Nephron progenitor cell (in vitro differentiated cells): ENCODE measurements around the gene OR5B12.

Experiments used
- DNase-seq: peaks from one replicate; pipeline ENCODE4 v3.0.0; 2021
- H3K27ac Mint-ChIP-seq: 2 replicates; pipeline ENCODE4 v1.8.0; 2021; ENCODE audit warnings: mild to moderate bottlenecking, moderate library complexity, mixed read lengths
- H3K27me3 Mint-ChIP-seq: 2 replicates; pipeline ENCODE4 v1.8.0; 2021; ENCODE audit warnings: mild to moderate bottlenecking, low read depth, mixed read lengths; ENCODE audit not compliant: poor library complexity
- H3K36me3 Mint-ChIP-seq: 2 replicates; pipeline ENCODE4 v1.8.0; 2021; ENCODE audit warnings: low read depth, mixed read lengths
- H3K4me1 Mint-ChIP-seq: 2 replicates; pipeline ENCODE4 v1.8.0; 2021; ENCODE audit warnings: mixed read lengths
- H3K4me3 Mint-ChIP-seq: 2 replicates; pipeline ENCODE4 v1.8.0; 2021; ENCODE audit warnings: mild to moderate bottlenecking, moderate library complexity, mixed read lengths
- H3K9me3 Mint-ChIP-seq: 2 replicates; pipeline ENCODE4 v1.8.0; 2021; ENCODE audit warnings: mild to moderate bottlenecking, moderate library complexity, mixed read lengths
- CTCF ChIP-seq: fragments of 200-600 bp; sonication (generic); IDR thresholded peaks from 2 replicates; pipeline ENCODE4 v1.5.0; 2021; ENCODE audit warnings: antibody characterized with exemption

OR5B12 gene

GRCh38 chr11:58442136-58442535 is at the start of gene OR5B12:
Gene OR5B12, minus strand, starts transcription at chr11:58442236. Its CDS starts 2,085 bp downstream, at chr11:58440151.
- Mint-ChIP-seq H3K27ac (no peak within 1 kb of the TSS), H3K4me3 (no peak within 1 kb of the TSS), H3K4me1 (no peaks in the 10 kb centered on the region), H3K36me3 (no peaks in the 10 kb centered on the region), H3K9me3 (peaks cover 20% of the 10 kb centered on the region), H3K27me3 (peaks cover 12% of the 10 kb centered on the region)
- TF ChIP-seq CTCF, result no peak
- no peak for DNase-seq

GRCh38 chr11:58490827-58491226 is 48.8 kb upstream of the OR5B12 start:
- H3K27me3 Mint-ChIP-seq, result peaks cover 9% of the 10 kb centered on the region
- no peak for TF ChIP-seq CTCF
- no peaks in the 10 kb centered on the region for H3K9me3 Mint-ChIP-seq
- DNase-seq, result no peak
- H3K4me1 Mint-ChIP-seq, result no peaks in the 10 kb centered on the region
- no peak overlapping the region for H3K4me3 Mint-ChIP-seq
- no peak overlapping the region for H3K27ac Mint-ChIP-seq
- H3K36me3 Mint-ChIP-seq, result no peaks in the 10 kb centered on the region

GRCh38 chr11:58487170-58487569 is 45.1 kb upstream of the OR5B12 start:
- no peaks in the 10 kb centered on the region for H3K36me3 Mint-ChIP-seq

GRCh38 chr11:58485961-58486360 is 43.9 kb upstream of the OR5B12 start:
- no peaks in the 10 kb centered on the region for H3K9me3 Mint-ChIP-seq
- H3K27me3 Mint-ChIP-seq, result peaks cover 5% of the 10 kb centered on the region
- no peaks in the 10 kb centered on the region for H3K36me3 Mint-ChIP-seq
- no peak overlapping the region for H3K27ac Mint-ChIP-seq
- H3K4me1 Mint-ChIP-seq, result no peaks in the 10 kb centered on the region
- H3K4me3 Mint-ChIP-seq, result no peak overlapping the region
- no peak for TF ChIP-seq CTCF
- DNase-seq, result no peak

More at GRCh38 chr11:58487170-58487569, 45.1 kb upstream of the OR5B12 start:
- DNase-seq, result no peak
- no peak overlapping the region for H3K4me3 Mint-ChIP-seq
- no peaks in the 10 kb centered on the region for H3K9me3 Mint-ChIP-seq
- no peak overlapping the region for H3K27ac Mint-ChIP-seq
- H3K27me3 Mint-ChIP-seq, result peaks cover 5% of the 10 kb centered on the region
- no peaks in the 10 kb centered on the region for H3K4me1 Mint-ChIP-seq
- no peak for TF ChIP-seq CTCF

GRCh38 chr11:58471892-58472291 is 29.9 kb upstream of the OR5B12 start:
- no peak for TF ChIP-seq CTCF
- Mint-ChIP-seq H3K27me3 (no peaks in the 10 kb centered on the region), H3K36me3 (no peaks in the 10 kb centered on the region), H3K4me3 (no peak overlapping the region), H3K4me1 (no peaks in the 10 kb centered on the region), H3K9me3 (peaks cover 45% of the 10 kb centered on the region), H3K27ac (no peak overlapping the region)
- no peak for DNase-seq

- TF ChIP-seq CTCF, result no peak
- Mint-ChIP-seq H3K4me3 (no peak overlapping the region), H3K36me3 (no peaks in the 10 kb centered on the region), H3K27me3 (peaks cover 3% of the 10 kb centered on the region), H3K27ac (no peak overlapping the region), H3K4me1 (no peaks in the 10 kb centered on the region), H3K9me3 (peaks cover 10% of the 10 kb centered on the region)
- DNase-seq, result no peak
Measured at GRCh38 chr11:58466293-58466692, 24.3 kb upstream of the OR5B12 start.
